Uterus (tissue), 4 donors: ENCODE data around the gene SIPA1L3. TPM values are rescaled to one million over a fixed set of nuclear protein-coding genes. Genes with fewer than 3 reads are reported as not detected.

Source experiments
- DNase-seq, 2 donors: peaks; one replicate each; pipeline ENCODE4 v3.0.0-alpha.2; 2019 to 2020
- H3K27ac ChIP-seq, 2 donors: fragments of 200-600 bp; sonication (generic); 1 replicate in 1 of 2; 2 replicates in 1 of 2; pipeline ENCODE4 v1.5.1; 2016 to 2018
- H3K27me3 ChIP-seq, 2 donors: fragments of 200-600 bp; sonication (generic); one replicate each; pipeline ENCODE4 v1.5.1; 2018 to 2019; ENCODE audit warnings: control low read depth in 1 of 2
- H3K36me3 ChIP-seq, 2 donors: fragments of 200-600 bp; sonication (generic); one replicate each; pipeline ENCODE4 v1.5.1; 2019; ENCODE audit warnings: control low read depth in 1 of 2
- H3K4me1 ChIP-seq, 2 donors: fragments of 200-600 bp; sonication (generic); one replicate each; pipeline ENCODE4 v1.5.1; 2018 to 2019; ENCODE audit warnings: control low read depth in 1 of 2
- H3K4me3 ChIP-seq, 2 donors: fragments of 200-600 bp; sonication (generic); 1 replicate in 1 of 2; 2 replicates in 1 of 2; pipeline ENCODE4 v1.5.1; 2018 to 2019; ENCODE audit warnings: mild to moderate bottlenecking in 1 of 2
- H3K9me3 ChIP-seq, 2 donors: fragments of 200-600 bp; sonication (generic); one replicate each; pipeline ENCODE4 v1.5.1; 2019; ENCODE audit warnings: control low read depth in 1 of 2
- CTCF ChIP-seq, 4 experiments: fragments of 200-600 bp in 2 of 4; fragments of 450-650 bp in 2 of 4; sonication (generic) in 2 of 4; IDR thresholded peaks; one replicate each; pipeline ENCODE4 v1.5.1; 2016 to 2019; ENCODE audit warnings: antibody characterized with exemption in 4 of 4, mild to moderate bottlenecking in 2 of 4, moderate library complexity in 1 of 4
- POLR2A ChIP-seq, 2 donors: fragments of 450-650 bp; IDR thresholded peaks; one replicate each; pipeline ENCODE4 v1.6.1; 2016; ENCODE audit warnings: antibody characterized with exemption in 2 of 2, mild to moderate bottlenecking in 1 of 2, moderate library complexity in 1 of 2
- intact Hi-C: fragments of 100-400 bp; cut with DNase I; formaldehyde crosslinking; loops from one replicate; pipeline ENCODE4 v1.15.1; 2023; ENCODE audit warnings: low total_unique reads
- small RNA-seq: library from RNA; depleted of rRNA; stranded (forward); fragments of <200 nt; gene quantifications from one replicate; pipeline ENCODE3, GENCODE V24; 2016
- total RNA-seq, 4 donors: library from RNA; depleted of rRNA in 3 of 4; stranded (reverse); fragments of >200 nt in 3 of 4; gene quantifications; one replicate each; pipeline versions ENCODE4 v1.1.0 to v1.2.4, GENCODE V29; 2014 to 2023
- donor health status: DM: yes; HTN: yes; CAD: no.

Gene SIPA1L3
- total RNA-seq, 4 donors from 2014 or later = 11.5 to 41.8 (median 21.5) TPM

- Histone ChIP-seq H3K4me3 (peak overlapping the region; percentile 23 to 35), H3K36me3 (no peaks in the 10 kb centered on the region), H3K9me3 (no peaks in the 10 kb centered on the region), H3K4me1 (peaks cover 0 to 9% of the 10 kb centered on the region in 2 donors), H3K27me3 (no peaks in the 10 kb centered on the region), H3K27ac (peak overlapping the region; percentile 92)
- intact Hi-C loops = loop anchor here (2.0 kb wide), 1 partner anchor 67 kb away; no protein-coding TSS in a partner anchor
- TF ChIP-seq POLR2A (IDR thresholded peaks at IDR 0.05) = no peak
- TF ChIP-seq CTCF (IDR thresholded peaks at IDR 0.05) = no peak
- no peak for DNase-seq
These were observed 346.8 kb downstream of the SIPA1L3 start for GRCh38 chr19:38253788-38254187.

GRCh38 chr19:38255383-38256014, 348.5 kb downstream of the SIPA1L3 start:
- Histone ChIP-seq H3K27ac (peak overlapping the region; percentile 92), H3K9me3 (no peaks in the 10 kb centered on the region), H3K4me3 (peak overlapping the region; percentile 56 to 58), H3K36me3 (no peaks in the 10 kb centered on the region), H3K27me3 (no peaks in the 10 kb centered on the region), H3K4me1 (peaks cover 0 to 9% of the 10 kb centered on the region in 2 donors)
- intact Hi-C loops = no loop called here
- no peak for TF ChIP-seq POLR2A (IDR thresholded peaks at IDR 0.05)
- no peak for TF ChIP-seq CTCF (IDR thresholded peaks at IDR 0.05)
- no peak for DNase-seq

Small RNAs within 50 kb of the gene (small RNA-seq; reads per million reads assigned to genes)
- gene RN7SL663P = not detected

Other genes with a start within 250 kb of the SIPA1L3 start
- gene ZNF607, start 187.4 kb upstream of the SIPA1L3 start, total RNA-seq = 10 to 100 TPM in 3 of 4 donors, 1 to 10 TPM in 1; 3.3 to 42.6 (median 18.7) TPM
- 10 to 100 TPM in 2 of 4 donors, 1 to 10 TPM in 2; 1.2 to 35.1 (median 7.9) TPM for gene ZNF573, start 127.6 kb upstream of the SIPA1L3 start, total RNA-seq
- not detected for gene WDR87, start 614 bp upstream of the SIPA1L3 start, total RNA-seq